OCI-LY1 (cell line): ENCODE measurements around the gene PDGFRA.

ENCODE experiments used
- H2AFZ ChIP-seq: fragments of 200-600 bp; sonication (generic), shearing (Covaris generic); 2 replicates; pipeline ENCODE4 v1.6.0; 2014; ENCODE audit warnings: antibody characterized with exemption, mild to moderate bottlenecking, low read length
- H3F3A ChIP-seq: fragments of 200-600 bp; sonication (generic), shearing (Covaris generic); 2 replicates; pipeline ENCODE4 v1.6.0; 2014; ENCODE audit warnings: mild to moderate bottlenecking, antibody characterized with exemption, low read length, moderate library complexity; ENCODE audit not compliant: insufficient read depth
- H3K27ac ChIP-seq: fragments of 200-600 bp; sonication (generic); 2 replicates; pipeline ENCODE4 v1.5.1; 2014; ENCODE audit warnings: low read length, mixed run types, mild to moderate bottlenecking, low read depth; ENCODE audit not compliant: poor library complexity, severe bottlenecking
- H3K27me3 ChIP-seq: fragments of 200-600 bp; sonication (generic); 2 replicates; pipeline ENCODE4 v1.6.0; 2014; ENCODE audit warnings: antibody characterized with exemption, mild to moderate bottlenecking, low read length, moderate library complexity; ENCODE audit not compliant: insufficient read depth
- H3K36me3 ChIP-seq: fragments of 200-600 bp; sonication (generic); 2 replicates; pipeline ENCODE4 v1.6.1; 2014; ENCODE audit warnings: mild to moderate bottlenecking, antibody characterized with exemption, low read length, moderate library complexity, mixed read lengths; ENCODE audit not compliant: insufficient read depth
- H3K4me1 ChIP-seq: fragments of 200-600 bp; sonication (generic); 2 replicates; pipeline ENCODE4 v1.5.1; 2014; ENCODE audit warnings: mild to moderate bottlenecking, low read length, moderate library complexity; ENCODE audit not compliant: insufficient read depth, severe bottlenecking
- H3K4me2 ChIP-seq: fragments of 200-600 bp; sonication (generic), shearing (Covaris generic); 2 replicates; pipeline ENCODE4 v1.6.1; 2014; ENCODE audit warnings: low read length
- H3K4me3 ChIP-seq: fragments of 200-600 bp; sonication (generic); 2 replicates; pipeline ENCODE4 v1.5.1; 2014; ENCODE audit warnings: low read length, low read depth, mild to moderate bottlenecking, mixed read lengths; ENCODE audit not compliant: poor library complexity, severe bottlenecking
- H3K79me2 ChIP-seq: fragments of 200-600 bp; shearing (Covaris generic); 2 replicates; pipeline ENCODE4 v1.6.1; 2016; ENCODE audit warnings: mixed run types, low read length, mixed read lengths; ENCODE audit not compliant: insufficient read depth
- H3K9ac ChIP-seq: fragments of 200-600 bp; sonication (generic), shearing (Covaris generic); 2 replicates; pipeline ENCODE4 v1.6.1; 2014; ENCODE audit warnings: mild to moderate bottlenecking, low read length, mixed read lengths
- H3K9me2 ChIP-seq: fragments of 200-600 bp; sonication (generic), shearing (Covaris generic); 2 replicates; pipeline ENCODE4 v1.6.1; 2014; ENCODE audit warnings: low read depth, mild to moderate bottlenecking, low read length, mixed read lengths
- H3K9me3 ChIP-seq: fragments of 200-600 bp; shearing (Covaris generic); 2 replicates; pipeline ENCODE4 v1.6.1; 2014; ENCODE audit warnings: low read length, mixed read lengths
- H4K20me1 ChIP-seq: fragments of 200-600 bp; sonication (generic), shearing (Covaris generic); 2 replicates; pipeline ENCODE4 v1.6.0; 2016; ENCODE audit warnings: mild to moderate bottlenecking, low read length; ENCODE audit not compliant: insufficient read depth
- EZH2 ChIP-seq: fragments of 200-600 bp; sonication (generic), shearing (Covaris generic); IDR thresholded peaks from 2 replicates; pipeline ENCODE4 v1.8.0; 2017; ENCODE audit warnings: borderline replicate concordance, mixed run types, mild to moderate bottlenecking, antibody characterized with exemption, low read length, moderate library complexity, mixed read lengths
- TF ChIP-seq, protein P1 (sequence below): fragments of 200-600 bp; sonication (generic), shearing (Covaris generic); IDR thresholded peaks from 2 replicates; pipeline ENCODE4 v1.5.1; 2017; ENCODE audit warnings: mild to moderate bottlenecking, antibody characterized with exemption, low read length, moderate library complexity, mixed read lengths

The PDGFRA gene

DNA sequence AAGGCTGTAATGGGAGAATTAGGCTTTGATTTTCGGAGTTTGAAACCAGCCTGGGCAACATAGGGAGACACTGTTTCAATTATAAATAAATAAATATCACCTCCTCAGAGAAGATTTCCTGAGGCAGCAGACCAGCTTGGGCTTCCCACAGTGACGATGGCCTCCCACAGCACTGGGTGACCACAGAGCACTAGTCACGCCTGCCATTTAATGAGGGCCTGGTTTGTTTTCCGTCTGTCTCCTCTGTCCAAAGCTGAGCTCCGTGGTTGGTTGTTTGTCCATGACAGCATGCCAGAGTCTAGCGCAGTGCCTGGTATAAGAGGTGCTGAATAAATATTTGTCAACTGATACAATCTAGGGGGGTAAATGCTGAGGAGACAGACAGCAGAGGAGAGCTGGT, 10.4 kb upstream of the PDGFRA start:
- Histone ChIP-seq H3K79me2 (no peaks in the 10 kb centered on the region), H4K20me1 (no peaks in the 10 kb centered on the region), H3K9me3 (no peaks in the 10 kb centered on the region), H3K27ac (no peak overlapping the region), H3K9me2 (no peaks in the 10 kb centered on the region), H3K4me2 (no peak overlapping the region), H2AFZ (no peak overlapping the region), H3F3A (no peaks in the 10 kb centered on the region), H3K4me1 (no peaks in the 10 kb centered on the region), H3K36me3 (no peaks in the 10 kb centered on the region), H3K9ac (no peak overlapping the region), H3K27me3 (no peaks in the 10 kb centered on the region), H3K4me3 (no peak overlapping the region)
- TF ChIP-seq, protein P1, sequence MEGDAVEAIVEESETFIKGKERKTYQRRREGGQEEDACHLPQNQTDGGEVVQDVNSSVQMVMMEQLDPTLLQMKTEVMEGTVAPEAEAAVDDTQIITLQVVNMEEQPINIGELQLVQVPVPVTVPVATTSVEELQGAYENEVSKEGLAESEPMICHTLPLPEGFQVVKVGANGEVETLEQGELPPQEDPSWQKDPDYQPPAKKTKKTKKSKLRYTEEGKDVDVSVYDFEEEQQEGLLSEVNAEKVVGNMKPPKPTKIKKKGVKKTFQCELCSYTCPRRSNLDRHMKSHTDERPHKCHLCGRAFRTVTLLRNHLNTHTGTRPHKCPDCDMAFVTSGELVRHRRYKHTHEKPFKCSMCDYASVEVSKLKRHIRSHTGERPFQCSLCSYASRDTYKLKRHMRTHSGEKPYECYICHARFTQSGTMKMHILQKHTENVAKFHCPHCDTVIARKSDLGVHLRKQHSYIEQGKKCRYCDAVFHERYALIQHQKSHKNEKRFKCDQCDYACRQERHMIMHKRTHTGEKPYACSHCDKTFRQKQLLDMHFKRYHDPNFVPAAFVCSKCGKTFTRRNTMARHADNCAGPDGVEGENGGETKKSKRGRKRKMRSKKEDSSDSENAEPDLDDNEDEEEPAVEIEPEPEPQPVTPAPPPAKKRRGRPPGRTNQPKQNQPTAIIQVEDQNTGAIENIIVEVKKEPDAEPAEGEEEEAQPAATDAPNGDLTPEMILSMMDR, result no peak
- TF ChIP-seq EZH2, result no peak

DNA sequence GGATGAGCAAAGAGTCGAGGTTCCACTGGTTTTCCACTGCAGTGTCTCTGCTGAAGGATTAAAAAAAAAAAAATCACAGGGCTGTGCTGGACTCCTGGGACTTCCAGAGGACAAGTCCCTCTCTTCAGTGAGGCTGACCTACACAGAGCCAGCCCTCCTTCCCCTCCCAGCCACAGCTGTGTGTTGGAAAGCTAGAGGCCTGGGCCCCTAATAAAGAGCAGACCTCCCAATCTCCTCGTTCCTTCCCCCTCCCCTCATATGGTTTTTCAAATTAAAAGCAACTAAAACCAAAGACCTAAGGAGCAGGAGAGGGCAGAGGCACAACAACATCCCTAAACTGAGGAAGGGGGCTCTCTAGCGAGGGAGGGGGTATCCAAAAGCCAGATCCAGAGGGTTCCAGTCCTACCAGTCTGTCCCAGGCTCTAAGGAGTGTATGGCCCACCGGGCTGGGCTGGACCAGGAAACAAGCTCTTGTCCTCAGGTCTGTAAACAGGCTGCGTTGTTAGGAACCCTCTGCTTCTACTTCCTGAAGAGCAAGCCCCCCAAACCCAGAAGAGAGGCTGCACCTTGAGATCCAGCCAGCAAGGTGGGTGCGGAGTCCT, 4.0 kb upstream of the PDGFRA start:
- no peak for TF ChIP-seq EZH2
- H3K9ac ChIP-seq, result no peak overlapping the region

DNA sequence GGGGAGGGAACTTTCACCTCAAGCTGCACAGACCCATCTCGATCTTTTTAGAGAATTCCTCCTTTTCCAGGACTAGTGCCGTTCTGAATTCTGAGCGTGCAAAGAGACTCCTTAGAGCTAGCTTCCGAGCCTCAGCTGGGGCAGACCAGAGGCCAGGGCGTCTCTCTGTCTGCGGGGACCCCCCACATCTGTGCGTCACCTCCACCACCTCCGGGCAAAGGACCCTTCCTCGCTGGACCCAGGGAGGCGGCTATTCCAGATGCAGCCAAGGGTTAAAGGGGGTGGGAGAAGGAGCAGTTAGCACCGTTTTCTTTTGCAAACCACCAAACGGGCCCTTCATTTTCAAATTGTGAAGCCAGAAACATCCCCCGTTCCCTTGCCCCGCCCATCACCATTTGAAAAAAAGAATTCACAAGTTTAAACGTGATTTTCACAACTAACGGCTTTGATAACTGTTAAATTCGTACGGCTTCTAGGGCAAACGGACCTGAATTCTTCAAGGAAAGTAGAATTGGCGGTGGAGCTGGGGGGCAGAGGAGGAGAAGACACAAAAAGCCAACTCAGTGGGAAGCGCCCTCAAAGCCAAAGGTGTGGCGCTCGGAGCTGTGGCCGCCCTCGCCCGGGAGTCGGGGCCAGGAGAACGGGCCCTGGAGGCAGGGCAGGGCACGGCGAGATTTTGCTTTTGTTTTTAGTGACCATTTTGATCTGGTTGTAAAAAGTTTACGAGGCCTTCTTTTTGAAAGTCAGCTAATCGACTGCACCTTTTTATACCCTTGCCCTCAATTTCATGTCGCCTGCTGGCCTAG, 3.3 kb upstream of the PDGFRA start:
- no peaks in the 10 kb centered on the region for H3F3A ChIP-seq
- H4K20me1 ChIP-seq, result no peaks in the 10 kb centered on the region
- peaks cover 19% of the 10 kb centered on the region for H3K4me1 ChIP-seq
- H3K27ac ChIP-seq, result no peak overlapping the region
- H3K9ac ChIP-seq, result no peak overlapping the region
- no peaks in the 10 kb centered on the region; the same call in 1 of the 2 replicates for H3K27me3 ChIP-seq
- H3K4me3 ChIP-seq, result no peak overlapping the region
- no peak overlapping the region for H2AFZ ChIP-seq
- peak overlapping the region; percentile 26; the same call in 1 of the 2 replicates for H3K4me2 ChIP-seq
- no peaks in the 10 kb centered on the region for H3K79me2 ChIP-seq
- TF ChIP-seq, protein P1, result no peak
- no peak for TF ChIP-seq EZH2
- H3K36me3 ChIP-seq, result no peaks in the 10 kb centered on the region
- H3K9me2 ChIP-seq, result no peaks in the 10 kb centered on the region
- H3K9me3 ChIP-seq, result no peaks in the 10 kb centered on the region

More for the DNA sequence above, 4.0 kb upstream of the PDGFRA start:
- H3K9me3 ChIP-seq, result no peaks in the 10 kb centered on the region
- no peak overlapping the region for H3K27ac ChIP-seq
- no peak overlapping the region for H3K4me3 ChIP-seq
- no peaks in the 10 kb centered on the region for H3K36me3 ChIP-seq
- H3K4me1 ChIP-seq, result peaks cover 19% of the 10 kb centered on the region
- no peaks in the 10 kb centered on the region for H4K20me1 ChIP-seq
- no peak overlapping the region for H3K4me2 ChIP-seq
- H3K9me2 ChIP-seq, result no peaks in the 10 kb centered on the region
- no peak overlapping the region for H2AFZ ChIP-seq
- no peaks in the 10 kb centered on the region for H3K79me2 ChIP-seq
- no peaks in the 10 kb centered on the region; the same call in 1 of the 2 replicates for H3K27me3 ChIP-seq
- H3F3A ChIP-seq, result no peaks in the 10 kb centered on the region
